H1 (cell line): ENCODE results near the gene NKTR. TPM values are rescaled to one million over a fixed set of nuclear protein-coding genes. Genes with fewer than 3 reads are reported as not detected.

Experiments used
- CTCF ChIA-PET: fragments of 300-600 bp; sonication (Branson Sonifier 250); formaldehyde crosslinking; loops from one replicate; lab custom pipeline; 2021; ENCODE audit not compliant: partially characterized antibody; lab: Charles Lee
- POLR2A ChIA-PET: fragments of 300-600 bp; sonication (Branson Sonifier 250); formaldehyde crosslinking; loops from one replicate; lab custom pipeline; 2021; ENCODE audit warnings: inconsistent platforms; ENCODE audit not compliant: partially characterized antibody; lab: Charles Lee
- DNase-seq, 2 experiments: peaks; one replicate each; pipeline versions ENCODE4 v3.0.0 to v3.0.0-alpha.2; 2010 to 2022; ENCODE audit warnings: low spot score in 2 of 2, low read depth in 1 of 2, mixed read lengths in 1 of 2
- FAIRE-seq: peaks from 2 replicates; lab custom pipeline; 2011; peaks lifted over from hg19 to GRCh38; lab: Jason Lieb, UNC
- H2AFZ ChIP-seq: 2 replicates; pipeline ENCODE4 v1.8.1; 2012; ENCODE audit warnings: low read length, inconsistent platforms
- H2AK5ac ChIP-seq: 2 replicates; pipeline ENCODE4 v1.6.1; 2013; ENCODE audit warnings: low read depth, low read length
- H2BK120ac ChIP-seq: replicated peaks from 2 replicates; pipeline ENCODE3; 2013; ENCODE audit warnings: low read depth, low read length, inconsistent platforms
- H2BK12ac ChIP-seq: 2 replicates; pipeline ENCODE4 v1.6.1; 2013; ENCODE audit warnings: low read depth, low read length
- H2BK15ac ChIP-seq: 2 replicates; pipeline ENCODE4 v1.6.1; 2013; ENCODE audit warnings: low read length
- H2BK20ac ChIP-seq: 2 replicates; pipeline ENCODE4 v1.6.1; 2013; ENCODE audit warnings: low read length
- H2BK5ac ChIP-seq: 2 replicates; pipeline ENCODE4 v1.6.1; 2013; ENCODE audit warnings: low read depth, low read length
- H3K14ac ChIP-seq: 2 replicates; pipeline ENCODE4 v1.6.1; 2013; ENCODE audit warnings: inconsistent platforms; ENCODE audit not compliant: insufficient read length
- H3K18ac ChIP-seq: 2 replicates; pipeline ENCODE4 v1.6.1; 2013; ENCODE audit warnings: low read length; ENCODE audit errors: extremely low read depth
- H3K23ac ChIP-seq: 2 replicates; pipeline ENCODE4 v1.6.1; 2013; ENCODE audit warnings: inconsistent platforms; ENCODE audit not compliant: insufficient read length
- H3K23me2 ChIP-seq: 2 replicates; pipeline ENCODE4 v1.6.1; 2013; ENCODE audit warnings: low read depth, low read length
- H3K27ac ChIP-seq: 2 replicates; pipeline ENCODE4 v1.6.1; 2011; ENCODE audit warnings: low read depth, low read length, inconsistent platforms
- H3K27me3 ChIP-seq, 4 experiments: replicated peaks in 1 of 4; 1 replicate in 1 of 4; 2 replicates in 3 of 4; pipeline versions ENCODE4 v1.6.1 to v1.8.1; 2011 to 2013; ENCODE audit warnings: low read length in 3 of 4, mild to moderate bottlenecking in 3 of 4, inconsistent platforms in 2 of 4, mixed read lengths in 2 of 4, moderate library complexity in 1 of 4; ENCODE audit not compliant: control insufficient read depth in 3 of 4, insufficient read depth in 3 of 4; ENCODE audit errors: extremely low read depth in 1 of 4
- H3K36me3 ChIP-seq, 4 experiments: 2 replicates each; pipeline versions ENCODE4 v1.6.1 to v1.8.1; 2011 to 2013; ENCODE audit warnings: mild to moderate bottlenecking in 4 of 4, low read length in 3 of 4, moderate library complexity in 2 of 4, control low read depth in 1 of 4, inconsistent platforms in 1 of 4; ENCODE audit not compliant: insufficient read depth in 4 of 4, control insufficient read depth in 2 of 4
- H3K4ac ChIP-seq: replicated peaks from 2 replicates; pipeline ENCODE3; 2013; ENCODE audit warnings: low read length, low read depth, mixed read lengths, inconsistent platforms; ENCODE audit not compliant: insufficient read length
- H3K4me1 ChIP-seq, 4 experiments: replicated peaks in 1 of 4; 1 replicate in 1 of 4; 2 replicates in 3 of 4; pipeline versions ENCODE4 v1.6.1 to v1.8.1; 2011 to 2013; ENCODE audit warnings: low read length in 3 of 4, inconsistent platforms in 2 of 4, mixed read lengths in 1 of 4; ENCODE audit not compliant: insufficient read depth in 4 of 4, control insufficient read depth in 3 of 4
- H3K4me2 ChIP-seq, 2 experiments: 2 replicates each; pipeline versions ENCODE4 v1.6.1 to v1.8.1; 2011 to 2013; ENCODE audit warnings: low read depth in 2 of 2, low read length in 2 of 2, control low read depth in 1 of 2, inconsistent platforms in 1 of 2, mild to moderate bottlenecking in 1 of 2; ENCODE audit not compliant: insufficient read depth in 1 of 2
- H3K4me3 ChIP-seq, 4 experiments: fragments of 200-600, 300-600 bp in 1 of 4; sonication (generic), shearing (Covaris generic), sonication (Bioruptor Twin) in 1 of 4; 2 replicates each; pipeline versions ENCODE4 v1.5.1 to v1.8.1; 2011 to 2016; ENCODE audit warnings: low read length in 4 of 4, low read depth in 3 of 4, control low read depth in 2 of 4, inconsistent platforms in 2 of 4, mild to moderate bottlenecking in 2 of 4, mixed read lengths in 1 of 4, moderate library complexity in 1 of 4; ENCODE audit not compliant: insufficient read depth in 2 of 4; ENCODE audit errors: extremely low read depth in 1 of 4
- H3K56ac ChIP-seq: replicated peaks from 2 replicates; pipeline ENCODE3; 2013; ENCODE audit warnings: low read depth, mild to moderate bottlenecking, mixed read lengths, low read length, inconsistent platforms; ENCODE audit not compliant: insufficient read length
- H3K79me1 ChIP-seq: 2 replicates; pipeline ENCODE4 v1.6.1; 2013; ENCODE audit warnings: low read depth, low read length, control low read depth
- H3K79me2 ChIP-seq, 2 experiments: 2 replicates each; pipeline versions ENCODE4 v1.6.1 to v1.8.1; 2012 to 2013; ENCODE audit warnings: low read length in 2 of 2, mild to moderate bottlenecking in 2 of 2, inconsistent platforms in 1 of 2; ENCODE audit not compliant: insufficient read depth in 2 of 2, control insufficient read depth in 1 of 2
- H3K9ac ChIP-seq, 4 experiments: replicated peaks in 1 of 4; 1 replicate in 1 of 4; 2 replicates in 3 of 4; pipeline versions ENCODE4 v1.6.1 to v1.8.1; 2011 to 2013; ENCODE audit warnings: low read depth in 3 of 4, low read length in 3 of 4, control low read depth in 2 of 4, mild to moderate bottlenecking in 2 of 4, moderate library complexity in 2 of 4, inconsistent platforms in 1 of 4; ENCODE audit errors: extremely low read depth in 1 of 4
- H3K9me3 ChIP-seq, 2 experiments: 2 replicates each; pipeline versions ENCODE4 v1.6.1 to v1.8.1; 2012 to 2013; ENCODE audit warnings: mild to moderate bottlenecking in 2 of 2, moderate library complexity in 2 of 2, control low read depth in 1 of 2, inconsistent platforms in 1 of 2, low read depth in 1 of 2, low read length in 1 of 2, mixed read lengths in 1 of 2; ENCODE audit not compliant: insufficient read depth in 2 of 2
- H4K20me1 ChIP-seq, 2 experiments: replicated peaks in 1 of 2; 2 replicates each; pipeline versions ENCODE3 to v1.8.1; 2011 to 2013; ENCODE audit warnings: inconsistent platforms in 2 of 2, low read length in 2 of 2, mild to moderate bottlenecking in 1 of 2; ENCODE audit not compliant: insufficient read depth in 2 of 2, control insufficient read depth in 1 of 2
- H4K5ac ChIP-seq: 2 replicates; pipeline ENCODE4 v1.6.1; 2013; ENCODE audit warnings: low read length, low read depth, mixed read lengths, inconsistent platforms; ENCODE audit not compliant: insufficient read length
- H4K8ac ChIP-seq: 2 replicates; pipeline ENCODE4 v1.8.0; 2013; ENCODE audit warnings: mild to moderate bottlenecking, moderate library complexity, low read length, inconsistent platforms; ENCODE audit not compliant: insufficient read depth; ENCODE audit errors: extremely low read depth
- H4K91ac ChIP-seq: replicated peaks from 2 replicates; pipeline ENCODE3; 2013; ENCODE audit warnings: low read length, mixed read lengths, inconsistent platforms; ENCODE audit not compliant: insufficient read length
- ASH2L ChIP-seq: fragments of 200-600, 300-600 bp; sonication (generic); IDR thresholded peaks from one replicate; pipeline ENCODE4 v1.7.1; 2017; ENCODE audit warnings: low read length
- CBX8 ChIP-seq: fragments of 300-800, 300-1000 bp; sonication (generic); IDR thresholded peaks from 2 replicates; pipeline ENCODE4 v1.7.1; 2016; ENCODE audit warnings: low read depth, low read length, borderline replicate concordance
- CHD1 ChIP-seq: IDR thresholded peaks from 2 replicates; pipeline ENCODE4 v1.6.1; 2012; ENCODE audit warnings: low read depth, low read length, improper control_type of control experiment
- JUND ChIP-seq: IDR thresholded peaks from 2 replicates; pipeline ENCODE4 v1.6.1; 2011; ENCODE audit warnings: mild to moderate bottlenecking, improper control_type of control experiment, low read length
- PHF8 ChIP-seq: fragments of 200-600 bp; sonication (generic); conservative IDR thresholded peaks from 2 replicates; pipeline ENCODE4 v1.7.1; 2012; ENCODE audit warnings: low read depth, mild to moderate bottlenecking, inconsistent platforms, low read length, moderate library complexity
- POLR2A ChIP-seq, 2 experiments: IDR thresholded peaks; 1 replicate in 1 of 2; 2 replicates in 1 of 2; pipeline ENCODE4 v1.6.1; 2011; ENCODE audit warnings: low read depth in 2 of 2, low read length in 2 of 2, mild to moderate bottlenecking in 2 of 2; ENCODE audit errors: control extremely low read depth in 1 of 2
- POLR2AphosphoS5 ChIP-seq: IDR thresholded peaks from 2 replicates; pipeline ENCODE4 v1.6.1; 2011; ENCODE audit warnings: low read depth, low read length
- SIN3A ChIP-seq, 2 experiments: IDR thresholded peaks in 1 of 2; conservative IDR thresholded peaks in 1 of 2; 2 replicates each; pipeline ENCODE4 v1.6.1; 2011 to 2012; ENCODE audit warnings: low read length in 2 of 2, improper control_type of control experiment in 1 of 2, low read depth in 1 of 2, mild to moderate bottlenecking in 1 of 2
- SP4 ChIP-seq: IDR thresholded peaks from 2 replicates; pipeline ENCODE4 v1.6.1; 2012; ENCODE audit warnings: low read length, inconsistent platforms
- TAF7 ChIP-seq: optimal IDR thresholded peaks from 2 replicates; pipeline ENCODE3; 2011; ENCODE audit warnings: low read depth, mild to moderate bottlenecking, inconsistent platforms, low read length, moderate library complexity, borderline replicate concordance
- TBP ChIP-seq: IDR thresholded peaks from 2 replicates; pipeline ENCODE4 v1.6.1; 2011; ENCODE audit warnings: low read depth, low read length, improper control_type of control experiment
- TCF12 ChIP-seq: IDR thresholded peaks from 2 replicates; pipeline ENCODE4 v1.6.1; 2011; ENCODE audit warnings: low read depth, mild to moderate bottlenecking, low read length
- WGBS, 2 experiments: shearing (Covaris generic) in 1 of 2; methylation state at CpG; one replicate each; pipeline versions ENCODE4 v1.1.6 to v1.1.7; 2013 to 2015; ENCODE audit warnings: low lambda C conversion rate in 2 of 2, mixed read lengths in 2 of 2, inconsistent platforms in 1 of 2, low coverage in 1 of 2, missing lambda C conversion rate in 1 of 2; ENCODE audit not compliant: insufficient replicate concordance in 2 of 2, insufficient coverage in 1 of 2, insufficient read length in 1 of 2; ENCODE audit errors: extremely low coverage in 1 of 2, missing lambda C conversion rate in 1 of 2; 5-methylcytosine and 5-hydroxymethylcytosine counted together
- polyA plus RNA-seq, 7 experiments: library from polyadenylated mRNA; depleted of rRNA in 3 of 7; stranded (reverse) in 5 of 7; unstranded in 2 of 7; fragments of >200 nt in 5 of 7; fragments of 200-250 nt in 2 of 7; gene quantifications; 1 replicate in 5 of 7; 2 replicates in 1 of 7; 4 replicates in 1 of 7; pipeline versions ENCODE4 v1.2.1 to v1.2.3, GENCODE V29; 2011 to 2013; ENCODE audit warnings: missing spikeins in 2 of 7, mixed read lengths in 2 of 7
- total RNA-seq: library from RNA; stranded (reverse); fragmentation: NEBNext Ultra II Directional; extraction: Animal tissue kit (Norgen Biotek cat#: 25700); gene quantifications from 2 replicates; pipeline ENCODE4 v1.2.1, GENCODE V29; 2021

Gene NKTR
- total and polyA plus RNA-seq, 2 of the 8 experiments (the other 6 are each of a cell fraction or from before 2014, with no cell fraction given) = 24.1 to 62.2 TPM

DNA sequence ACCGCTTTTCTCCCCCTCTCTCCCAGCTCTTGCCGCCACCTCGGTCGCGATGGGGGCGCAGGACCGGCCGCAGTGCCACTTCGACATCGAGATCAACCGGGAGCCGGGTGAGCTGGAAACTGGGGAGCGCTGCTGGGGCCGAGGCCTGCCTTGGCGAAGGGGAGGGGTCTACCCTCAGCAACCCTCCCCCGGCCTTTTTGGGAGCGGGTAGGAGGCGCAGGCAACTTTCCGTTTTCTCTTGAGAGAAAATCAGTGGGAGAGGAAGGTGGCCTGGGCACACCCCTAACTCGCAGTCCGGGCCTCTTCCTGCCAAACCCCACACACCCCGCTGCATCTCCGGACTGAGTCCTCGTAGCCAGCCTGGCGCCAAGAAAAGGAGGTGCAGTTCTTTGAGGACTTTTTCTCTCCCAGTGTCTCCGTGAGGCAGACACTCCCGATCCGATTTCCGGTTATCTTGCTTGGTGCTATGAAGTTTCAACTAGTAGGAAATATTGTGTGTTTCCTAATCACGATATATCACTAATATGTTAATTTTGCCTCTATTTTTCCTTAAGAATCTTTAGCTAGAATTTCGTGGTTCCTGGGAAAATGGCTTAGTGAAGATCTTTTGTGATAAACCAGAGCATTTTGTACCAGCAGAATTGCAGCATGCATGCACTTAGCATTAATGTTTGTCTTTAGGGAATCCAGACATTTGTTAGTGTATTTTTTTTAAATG lies 631 bp downstream of the NKTR start:
- no peak for FAIRE-seq
- H3K36me3 ChIP-seq = peaks cover 0 to 17% (median 2%) of the 10 kb centered on the region in 4 experiments; a peak in 3 of 8 replicates
- no peak overlapping the region for H4K91ac ChIP-seq
- H3K27ac ChIP-seq = peak overlapping the region; percentile 91; the same call in 1 of the 2 replicates
- peak; percentile 39 to 83 for DNase-seq
- no peak overlapping the region for H2AK5ac ChIP-seq
- H2BK120ac ChIP-seq = no peak overlapping the region
- peak overlapping the region; percentile 98 for H4K8ac ChIP-seq
- H3K4ac ChIP-seq = no peak overlapping the region
- peaks cover 19 to 50% of the 10 kb centered on the region in 2 experiments for H3K79me2 ChIP-seq
- H3K4me2 ChIP-seq = peak overlapping the region; percentile 71 to 77
- H3K56ac ChIP-seq = peak overlapping the region; percentile 79
- H2BK5ac ChIP-seq = peak overlapping the region; percentile 92
- peak overlapping the region; percentile 90 to 95 (median 92) for H3K9ac ChIP-seq
- no peaks in the 10 kb centered on the region for H3K9me3 ChIP-seq
- H3K23ac ChIP-seq = no peak overlapping the region
- H4K5ac ChIP-seq = peak overlapping the region; percentile 82
- WGBS, 2 experiments = 2% methylated on average over 30 of the region's 31 CpGs; no CpG with 5 or more reads in 1 of the 2 experiments
- ChIA-PET CTCF (interaction anchor here (0.6 to 3.6 kb wide), 15 partner anchors 10 to 157 kb away, joined by 3 to 26 read pairs (median 3); partner anchors contain the start of genes SEC22C and SS18L2), POLR2A (interaction anchor here (0.6 to 7.1 kb wide), 12 partner anchors 10 to 128 kb away, joined by 3 to 73 read pairs (median 7); partner anchors contain the start of genes SEC22C, SS18L2 and ZBTB47)
- peaks cover 0 to 6% (median 3%) of the 10 kb centered on the region in 4 experiments; a peak in 5 of 7 replicates for H3K4me1 ChIP-seq
- H3K23me2 ChIP-seq = peaks cover 5% of the 10 kb centered on the region
- H3K79me1 ChIP-seq = no peaks in the 10 kb centered on the region
- H3K4me3 ChIP-seq = peak overlapping the region; percentile 77 to 91 (median 88)
- H2BK15ac ChIP-seq = no peak overlapping the region
- peak overlapping the region; percentile 44; the same call in 1 of the 2 replicates for H3K18ac ChIP-seq
- no peak overlapping the region for H2BK20ac ChIP-seq
- H4K20me1 ChIP-seq = peaks cover 5 to 10% of the 10 kb centered on the region in 2 experiments
- H2AFZ ChIP-seq = no peak overlapping the region
- no peaks in the 10 kb centered on the region for H3K27me3 ChIP-seq
- H2BK12ac ChIP-seq = no peak overlapping the region; the same call in 1 of the 2 replicates
- H3K14ac ChIP-seq = no peak overlapping the region
- no peak for TF ChIP-seq CBX8
- no peak for TF ChIP-seq TAF7
- TF ChIP-seq POLR2AphosphoS5 = 0 out of 2 replicates have a peak, but pooled peaks have one; percentile 26
- peak; percentile 20; the same call in 1 of the 2 replicates for TF ChIP-seq PHF8
- TF ChIP-seq POLR2A (IDR thresholded peaks at IDR 0.05; ENCODE audit: control extremely low read depth in 1 of 2, low read depth in 2 of 2, low read length in 2 of 2) = peak in 1 of 2 experiments; percentile 57; a peak in 1 of 3 replicates
- TF ChIP-seq SIN3A (conservative IDR thresholded peaks at IDR 0.05 in 1 of 2, IDR thresholded peaks at IDR 0.05 in 1 of 2; ENCODE audit: low read depth in 1 of 2, low read length in 2 of 2) = peak in 1 of 2 experiments; percentile 12; a peak in 1 of 4 replicates
- no peak for TF ChIP-seq SP4
- peak; percentile 15; the same call in 1 of the 2 replicates for TF ChIP-seq TBP
- no peak for TF ChIP-seq JUND
- peak; percentile 70 for TF ChIP-seq ASH2L
- TF ChIP-seq TCF12 = no peak
- no peak for TF ChIP-seq CHD1
